Testis (tissue), 2 donors: ENCODE measurements around the gene PTPRD.

Source experiments
- POLR2A ChIP-seq: fragments of 450-650 bp; IDR thresholded peaks from one replicate; pipeline ENCODE4 v1.6.1; 2017; ENCODE audit warnings: antibody characterized with exemption, mild to moderate bottlenecking, moderate library complexity
- TF ChIP-seq, protein P1 (sequence below), 3 experiments: fragments of 450-650 bp in 2 of 3; fragments of 200-600 bp in 1 of 3; sonication (generic) in 1 of 3; IDR thresholded peaks; one replicate each; pipeline ENCODE4 v1.5.1; 2016 to 2019; ENCODE audit warnings: antibody characterized with exemption in 3 of 3, mild to moderate bottlenecking in 2 of 3, moderate library complexity in 1 of 3

- no peak for TF ChIP-seq POLR2A
- TF ChIP-seq, protein P1, sequence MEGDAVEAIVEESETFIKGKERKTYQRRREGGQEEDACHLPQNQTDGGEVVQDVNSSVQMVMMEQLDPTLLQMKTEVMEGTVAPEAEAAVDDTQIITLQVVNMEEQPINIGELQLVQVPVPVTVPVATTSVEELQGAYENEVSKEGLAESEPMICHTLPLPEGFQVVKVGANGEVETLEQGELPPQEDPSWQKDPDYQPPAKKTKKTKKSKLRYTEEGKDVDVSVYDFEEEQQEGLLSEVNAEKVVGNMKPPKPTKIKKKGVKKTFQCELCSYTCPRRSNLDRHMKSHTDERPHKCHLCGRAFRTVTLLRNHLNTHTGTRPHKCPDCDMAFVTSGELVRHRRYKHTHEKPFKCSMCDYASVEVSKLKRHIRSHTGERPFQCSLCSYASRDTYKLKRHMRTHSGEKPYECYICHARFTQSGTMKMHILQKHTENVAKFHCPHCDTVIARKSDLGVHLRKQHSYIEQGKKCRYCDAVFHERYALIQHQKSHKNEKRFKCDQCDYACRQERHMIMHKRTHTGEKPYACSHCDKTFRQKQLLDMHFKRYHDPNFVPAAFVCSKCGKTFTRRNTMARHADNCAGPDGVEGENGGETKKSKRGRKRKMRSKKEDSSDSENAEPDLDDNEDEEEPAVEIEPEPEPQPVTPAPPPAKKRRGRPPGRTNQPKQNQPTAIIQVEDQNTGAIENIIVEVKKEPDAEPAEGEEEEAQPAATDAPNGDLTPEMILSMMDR (IDR thresholded peaks at IDR 0.05) = no peak
Observed at GRCh38 chr9:10447036-10447435, 165.8 kb downstream of the PTPRD start.
